ENCODE results near the gene SLC12A2.

DNA sequence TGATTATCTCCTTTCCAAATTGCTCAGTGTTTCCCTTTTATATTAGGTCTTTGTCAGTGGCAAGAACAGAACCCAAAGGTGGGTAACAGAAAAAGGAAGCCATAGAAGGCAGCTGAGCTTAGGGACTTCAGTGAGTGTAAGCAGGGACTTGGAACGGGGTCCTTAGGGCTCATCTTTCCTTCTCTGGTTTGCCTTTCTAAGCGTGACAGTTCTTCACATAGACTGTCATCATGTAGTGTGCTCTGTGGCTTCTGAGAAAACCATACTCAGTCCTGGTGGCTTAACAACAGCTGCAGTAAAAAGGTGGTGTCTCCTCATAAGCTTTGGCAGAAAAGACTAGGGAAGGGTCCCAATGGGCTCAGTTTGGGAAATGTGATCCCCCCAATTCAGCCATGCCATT is 108.8 kb downstream of the SLC12A2 start:
- TF ChIP-seq, protein P1, sequence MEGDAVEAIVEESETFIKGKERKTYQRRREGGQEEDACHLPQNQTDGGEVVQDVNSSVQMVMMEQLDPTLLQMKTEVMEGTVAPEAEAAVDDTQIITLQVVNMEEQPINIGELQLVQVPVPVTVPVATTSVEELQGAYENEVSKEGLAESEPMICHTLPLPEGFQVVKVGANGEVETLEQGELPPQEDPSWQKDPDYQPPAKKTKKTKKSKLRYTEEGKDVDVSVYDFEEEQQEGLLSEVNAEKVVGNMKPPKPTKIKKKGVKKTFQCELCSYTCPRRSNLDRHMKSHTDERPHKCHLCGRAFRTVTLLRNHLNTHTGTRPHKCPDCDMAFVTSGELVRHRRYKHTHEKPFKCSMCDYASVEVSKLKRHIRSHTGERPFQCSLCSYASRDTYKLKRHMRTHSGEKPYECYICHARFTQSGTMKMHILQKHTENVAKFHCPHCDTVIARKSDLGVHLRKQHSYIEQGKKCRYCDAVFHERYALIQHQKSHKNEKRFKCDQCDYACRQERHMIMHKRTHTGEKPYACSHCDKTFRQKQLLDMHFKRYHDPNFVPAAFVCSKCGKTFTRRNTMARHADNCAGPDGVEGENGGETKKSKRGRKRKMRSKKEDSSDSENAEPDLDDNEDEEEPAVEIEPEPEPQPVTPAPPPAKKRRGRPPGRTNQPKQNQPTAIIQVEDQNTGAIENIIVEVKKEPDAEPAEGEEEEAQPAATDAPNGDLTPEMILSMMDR (IDR thresholded peaks at IDR 0.05), result no peak
- TF ChIP-seq SIN3A (IDR thresholded peaks at IDR 0.05; ENCODE audit: borderline replicate concordance, insufficient read depth, low read depth, low read length), result no peak
- no peak for TF ChIP-seq POLR2AphosphoS5 (IDR thresholded peaks at IDR 0.05; ENCODE audit: low read depth, low read length)
- no peak for TF ChIP-seq TCF7L2 (IDR thresholded peaks at IDR 0.05; ENCODE audit: low read depth, low read length)

Measured in Panc1 (cell line).